ENCODE data around the gene SREK1. TPM values are rescaled to one million over a fixed set of nuclear protein-coding genes. Genes with fewer than 3 reads are reported as not detected.

SREK1 gene
- total and polyA plus RNA-seq, 8 donors: 10.4 to 242 (median 134) TPM

- H3K36me3 ChIP-seq: no peaks in the 10 kb centered on the region
- no peak overlapping the region for H3K27ac ChIP-seq
- TF ChIP-seq, protein P1, sequence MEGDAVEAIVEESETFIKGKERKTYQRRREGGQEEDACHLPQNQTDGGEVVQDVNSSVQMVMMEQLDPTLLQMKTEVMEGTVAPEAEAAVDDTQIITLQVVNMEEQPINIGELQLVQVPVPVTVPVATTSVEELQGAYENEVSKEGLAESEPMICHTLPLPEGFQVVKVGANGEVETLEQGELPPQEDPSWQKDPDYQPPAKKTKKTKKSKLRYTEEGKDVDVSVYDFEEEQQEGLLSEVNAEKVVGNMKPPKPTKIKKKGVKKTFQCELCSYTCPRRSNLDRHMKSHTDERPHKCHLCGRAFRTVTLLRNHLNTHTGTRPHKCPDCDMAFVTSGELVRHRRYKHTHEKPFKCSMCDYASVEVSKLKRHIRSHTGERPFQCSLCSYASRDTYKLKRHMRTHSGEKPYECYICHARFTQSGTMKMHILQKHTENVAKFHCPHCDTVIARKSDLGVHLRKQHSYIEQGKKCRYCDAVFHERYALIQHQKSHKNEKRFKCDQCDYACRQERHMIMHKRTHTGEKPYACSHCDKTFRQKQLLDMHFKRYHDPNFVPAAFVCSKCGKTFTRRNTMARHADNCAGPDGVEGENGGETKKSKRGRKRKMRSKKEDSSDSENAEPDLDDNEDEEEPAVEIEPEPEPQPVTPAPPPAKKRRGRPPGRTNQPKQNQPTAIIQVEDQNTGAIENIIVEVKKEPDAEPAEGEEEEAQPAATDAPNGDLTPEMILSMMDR (IDR thresholded peaks at IDR 0.05): no peak
- TF ChIP-seq POLR2AphosphoS5 (IDR thresholded peaks at IDR 0.05) (no peak), POLR2A (IDR thresholded peaks at IDR 0.05) (no peak), EP300 (IDR thresholded peaks at IDR 0.05) (no peak)
- no peaks in the 10 kb centered on the region for H3K4me1 ChIP-seq
- DNase-seq: no peak
- no peak overlapping the region for H3K4me3 ChIP-seq
- no peaks in the 10 kb centered on the region for H3K27me3 ChIP-seq
- peaks cover 0 to 5% (median 0%) of the 10 kb centered on the region in 4 donors for H3K9me3 ChIP-seq
- 63 to 85% (median 80%) methylated on average over 1 of the region's 1 CpG for WGBS, 5 donors
- intact Hi-C loops (cut with DNase I; ENCODE audit: low total_unique reads): no loop called here
These were observed 86.5 kb downstream of the SREK1 start for GRCh38 chr5:66230551-66230950.

DNA sequence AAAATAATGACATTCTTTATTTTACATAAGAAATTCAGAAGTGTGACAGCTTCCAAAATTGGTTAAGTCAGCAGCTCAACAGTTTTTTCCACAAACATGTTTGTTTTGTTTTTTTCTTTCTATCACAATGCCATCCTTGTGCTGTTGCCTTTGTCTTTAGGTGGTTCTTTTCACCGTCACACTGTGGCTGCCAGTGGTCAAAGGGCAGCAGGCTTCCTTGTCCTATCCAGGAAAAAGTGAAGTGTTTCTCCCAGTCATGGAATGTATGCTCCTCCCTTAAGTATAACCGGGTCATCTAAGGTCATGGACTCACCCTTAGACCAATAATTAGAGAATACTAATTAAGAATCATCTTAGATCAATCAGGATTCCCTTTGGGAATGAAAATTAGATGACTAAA is 87.4 kb downstream of the SREK1 start:
- H3K27ac ChIP-seq: no peak overlapping the region
- no peaks in the 10 kb centered on the region for H3K27me3 ChIP-seq
- TF ChIP-seq, protein P1 (IDR thresholded peaks at IDR 0.05): no peak
- TF ChIP-seq POLR2A (IDR thresholded peaks at IDR 0.05) (no peak), EP300 (IDR thresholded peaks at IDR 0.05) (no peak), POLR2AphosphoS5 (IDR thresholded peaks at IDR 0.05) (no peak)
- no peaks in the 10 kb centered on the region for H3K36me3 ChIP-seq
- H3K4me3 ChIP-seq: no peak overlapping the region
- no peaks in the 10 kb centered on the region for H3K4me1 ChIP-seq
- WGBS, 5 donors: 50 to 70% (median 58%) methylated on average over 2 of the region's 2 CpGs
- intact Hi-C loops (cut with DNase I; ENCODE audit: low total_unique reads): no loop called here
- no peak for DNase-seq
- H3K9me3 ChIP-seq: no peaks in the 10 kb centered on the region

- no peak for DNase-seq
- no peaks in the 10 kb centered on the region for H3K4me1 ChIP-seq
- intact Hi-C loops (cut with DNase I; ENCODE audit: low total_unique reads): no loop called here
- no peaks in the 10 kb centered on the region for H3K27me3 ChIP-seq
- no peak overlapping the region for H3K27ac ChIP-seq
- no peaks in the 10 kb centered on the region for H3K9me3 ChIP-seq
- WGBS, 5 donors: 80 to 89% (median 86%) methylated on average over 6 of the region's 6 CpGs
- TF ChIP-seq POLR2A (IDR thresholded peaks at IDR 0.05) (no peak), EP300 (IDR thresholded peaks at IDR 0.05) (no peak), POLR2AphosphoS5 (IDR thresholded peaks at IDR 0.05) (no peak)
- TF ChIP-seq, protein P1 (IDR thresholded peaks at IDR 0.05): no peak
- no peaks in the 10 kb centered on the region for H3K36me3 ChIP-seq
- H3K4me3 ChIP-seq: no peak overlapping the region
These were observed 88.2 kb downstream of the SREK1 start for GRCh38 chr5:66232275-66232674.

DNA sequence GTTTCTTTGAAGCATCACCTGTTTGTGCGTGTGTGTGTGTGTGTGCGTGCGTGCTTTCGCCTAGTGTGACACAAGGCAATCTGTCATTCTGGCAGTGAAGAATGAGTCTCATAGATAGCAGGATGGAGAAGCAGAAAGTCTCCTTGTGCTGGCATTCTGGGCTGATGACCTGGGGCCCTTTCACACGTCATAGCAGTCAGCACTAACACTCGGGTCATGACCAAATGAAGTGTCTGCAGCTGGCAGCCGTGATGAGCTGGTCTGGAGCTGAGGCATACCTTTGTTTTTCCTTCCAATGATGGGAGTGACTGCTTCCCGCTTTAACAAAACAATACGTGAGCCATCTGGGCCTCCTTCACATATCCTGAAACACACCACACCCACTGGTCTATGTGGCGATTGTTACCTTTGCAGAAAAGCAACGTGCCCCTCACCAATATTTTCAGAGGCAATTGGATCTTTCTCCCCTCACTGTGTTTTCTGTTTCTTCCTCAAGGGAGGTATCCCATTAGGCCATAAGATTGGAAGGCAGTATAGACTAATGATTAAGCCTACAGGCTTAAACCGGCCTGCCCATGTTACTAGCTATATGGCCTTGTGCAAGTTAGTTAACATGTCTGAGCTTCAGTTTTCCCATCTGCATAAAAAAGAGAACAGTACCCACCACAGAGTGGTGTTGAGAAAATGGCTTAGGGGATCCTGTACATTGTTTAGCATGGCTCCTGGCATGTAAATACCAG is 88.8 kb downstream of the SREK1 start:
- H3K4me1 ChIP-seq: no peaks in the 10 kb centered on the region
- no peaks in the 10 kb centered on the region for H3K27me3 ChIP-seq
- H3K4me3 ChIP-seq: no peak overlapping the region
- no peaks in the 10 kb centered on the region for H3K36me3 ChIP-seq
- DNase-seq: no peak
- H3K27ac ChIP-seq: no peak overlapping the region
- 58 to 67% (median 61%) methylated on average over 12 of the region's 12 CpGs for WGBS, 5 donors
- no peaks in the 10 kb centered on the region for H3K9me3 ChIP-seq
- no peak for TF ChIP-seq EP300 (IDR thresholded peaks at IDR 0.05)
- no peak for TF ChIP-seq POLR2AphosphoS5 (IDR thresholded peaks at IDR 0.05)
- TF ChIP-seq POLR2A (IDR thresholded peaks at IDR 0.05): no peak
- TF ChIP-seq, protein P1 (IDR thresholded peaks at IDR 0.05): no peak
- intact Hi-C loops (cut with DNase I; ENCODE audit: low total_unique reads): no loop called here

Other genes with a start within 250 kb of the SREK1 start
- 100 to 1,000 TPM in 1 of 5 donors, 10 to 100 TPM in 4; 30.1 to 207 (median 62.6) TPM for gene ERBIN, start 217.7 kb upstream of the SREK1 start, total RNA-seq
- gene ERBIN, start 217.7 kb upstream of the SREK1 start, polyA plus RNA-seq: 10 to 100 TPM; 10.3 to 24.3 (median 15.3) TPM